GM23338 (cell line): Measurements from ENCODE around the gene NBEAL2.

ENCODE experiments used
- EZH2phosphoT487 ChIP-seq: fragments of 200-600 bp; sonication (generic); IDR thresholded peaks from one replicate; pipeline ENCODE4 v1.8.1; 2018; ENCODE audit warnings: antibody characterized with exemption; ENCODE audit not compliant: unreplicated experiment
- POLR2AphosphoS5 ChIP-seq: IDR thresholded peaks from 2 replicates; pipeline ENCODE4 v1.6.1; 2016; ENCODE audit warnings: antibody characterized with exemption, low read depth
- ZNF331 ChIP-seq: fragments of 250-450 bp; sonication (Bioruptor Pico); IDR thresholded peaks from 2 replicates; pipeline ENCODE4 v1.5.0; 2020; ENCODE audit warnings: low read depth, mild to moderate bottlenecking, moderate library complexity
- TF ChIP-seq, protein P1 (sequence below), 2 experiments: fragments of 200-600 bp in 1 of 2; sonication (generic) in 1 of 2; conservative IDR thresholded peaks; 2 replicates each; pipeline versions ENCODE4 v1.5.1 to v1.6.1; 2016 to 2017; ENCODE audit warnings: antibody characterized with exemption in 2 of 2, low read depth in 2 of 2, mild to moderate bottlenecking in 2 of 2, moderate library complexity in 1 of 2
- TF ChIP-seq, protein P2 (sequence below): IDR thresholded peaks from one replicate; pipeline ENCODE4 v1.6.1; 2018; ENCODE audit warnings: antibody characterized with exemption; ENCODE audit not compliant: unreplicated experiment

DNA sequence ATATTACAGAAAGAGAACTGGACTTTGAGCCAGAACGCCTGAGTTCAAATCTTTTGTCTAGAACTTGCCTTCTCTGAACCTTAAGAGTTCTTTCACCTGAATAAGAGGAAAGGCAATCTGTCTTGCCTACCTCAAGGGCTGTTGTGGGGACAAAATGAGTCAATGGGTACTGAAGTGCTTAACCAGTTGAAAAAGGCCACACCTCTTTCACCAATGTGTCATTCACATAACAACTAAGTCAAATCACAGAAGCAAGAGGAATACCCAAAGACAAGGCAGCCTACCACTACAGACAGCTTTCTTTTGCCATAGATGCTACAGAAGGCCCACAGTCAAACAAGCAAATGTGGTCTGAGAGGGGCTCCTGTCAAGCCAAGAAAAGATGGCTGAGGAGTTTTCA, 39.7 kb downstream of the NBEAL2 start:
- TF ChIP-seq EZH2phosphoT487 (no peak), POLR2AphosphoS5 (no peak), ZNF331 (CRISPR knock-in tag) (no peak)
- TF ChIP-seq, protein P1, sequence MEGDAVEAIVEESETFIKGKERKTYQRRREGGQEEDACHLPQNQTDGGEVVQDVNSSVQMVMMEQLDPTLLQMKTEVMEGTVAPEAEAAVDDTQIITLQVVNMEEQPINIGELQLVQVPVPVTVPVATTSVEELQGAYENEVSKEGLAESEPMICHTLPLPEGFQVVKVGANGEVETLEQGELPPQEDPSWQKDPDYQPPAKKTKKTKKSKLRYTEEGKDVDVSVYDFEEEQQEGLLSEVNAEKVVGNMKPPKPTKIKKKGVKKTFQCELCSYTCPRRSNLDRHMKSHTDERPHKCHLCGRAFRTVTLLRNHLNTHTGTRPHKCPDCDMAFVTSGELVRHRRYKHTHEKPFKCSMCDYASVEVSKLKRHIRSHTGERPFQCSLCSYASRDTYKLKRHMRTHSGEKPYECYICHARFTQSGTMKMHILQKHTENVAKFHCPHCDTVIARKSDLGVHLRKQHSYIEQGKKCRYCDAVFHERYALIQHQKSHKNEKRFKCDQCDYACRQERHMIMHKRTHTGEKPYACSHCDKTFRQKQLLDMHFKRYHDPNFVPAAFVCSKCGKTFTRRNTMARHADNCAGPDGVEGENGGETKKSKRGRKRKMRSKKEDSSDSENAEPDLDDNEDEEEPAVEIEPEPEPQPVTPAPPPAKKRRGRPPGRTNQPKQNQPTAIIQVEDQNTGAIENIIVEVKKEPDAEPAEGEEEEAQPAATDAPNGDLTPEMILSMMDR (conservative IDR thresholded peaks at IDR 0.05; ENCODE audit: low read depth in 2 of 2), result no peak
- TF ChIP-seq, protein P2, sequence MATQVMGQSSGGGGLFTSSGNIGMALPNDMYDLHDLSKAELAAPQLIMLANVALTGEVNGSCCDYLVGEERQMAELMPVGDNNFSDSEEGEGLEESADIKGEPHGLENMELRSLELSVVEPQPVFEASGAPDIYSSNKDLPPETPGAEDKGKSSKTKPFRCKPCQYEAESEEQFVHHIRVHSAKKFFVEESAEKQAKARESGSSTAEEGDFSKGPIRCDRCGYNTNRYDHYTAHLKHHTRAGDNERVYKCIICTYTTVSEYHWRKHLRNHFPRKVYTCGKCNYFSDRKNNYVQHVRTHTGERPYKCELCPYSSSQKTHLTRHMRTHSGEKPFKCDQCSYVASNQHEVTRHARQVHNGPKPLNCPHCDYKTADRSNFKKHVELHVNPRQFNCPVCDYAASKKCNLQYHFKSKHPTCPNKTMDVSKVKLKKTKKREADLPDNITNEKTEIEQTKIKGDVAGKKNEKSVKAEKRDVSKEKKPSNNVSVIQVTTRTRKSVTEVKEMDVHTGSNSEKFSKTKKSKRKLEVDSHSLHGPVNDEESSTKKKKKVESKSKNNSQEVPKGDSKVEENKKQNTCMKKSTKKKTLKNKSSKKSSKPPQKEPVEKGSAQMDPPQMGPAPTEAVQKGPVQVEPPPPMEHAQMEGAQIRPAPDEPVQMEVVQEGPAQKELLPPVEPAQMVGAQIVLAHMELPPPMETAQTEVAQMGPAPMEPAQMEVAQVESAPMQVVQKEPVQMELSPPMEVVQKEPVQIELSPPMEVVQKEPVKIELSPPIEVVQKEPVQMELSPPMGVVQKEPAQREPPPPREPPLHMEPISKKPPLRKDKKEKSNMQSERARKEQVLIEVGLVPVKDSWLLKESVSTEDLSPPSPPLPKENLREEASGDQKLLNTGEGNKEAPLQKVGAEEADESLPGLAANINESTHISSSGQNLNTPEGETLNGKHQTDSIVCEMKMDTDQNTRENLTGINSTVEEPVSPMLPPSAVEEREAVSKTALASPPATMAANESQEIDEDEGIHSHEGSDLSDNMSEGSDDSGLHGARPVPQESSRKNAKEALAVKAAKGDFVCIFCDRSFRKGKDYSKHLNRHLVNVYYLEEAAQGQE, result no peak
